Ovary (tissue), 3 donors: ENCODE data around the gene CYLD.

Source experiments
- CTCF ChIP-seq, 3 donors: fragments of 450-650 bp in 2 of 3; fragments of 200-600 bp in 1 of 3; IDR thresholded peaks; one replicate each; pipeline versions ENCODE4 v1.5.1 to v1.8.0; 2016 to 2022; ENCODE audit warnings: antibody characterized with exemption in 3 of 3, mild to moderate bottlenecking in 1 of 3
- POLR2A ChIP-seq: fragments of 450-650 bp; IDR thresholded peaks from one replicate; pipeline ENCODE4 v1.6.1; 2017; ENCODE audit warnings: antibody characterized with exemption, mild to moderate bottlenecking, moderate library complexity
- donor health status: DM: no; HTN: no; CAD: no.

- no peak for TF ChIP-seq CTCF (IDR thresholded peaks at IDR 0.05)
- no peak for TF ChIP-seq POLR2A
Measured at GRCh38 chr16:50695017-50696000, 46.6 kb upstream of the CYLD start.
